ENCODE data around the gene SORCS1.

DNA sequence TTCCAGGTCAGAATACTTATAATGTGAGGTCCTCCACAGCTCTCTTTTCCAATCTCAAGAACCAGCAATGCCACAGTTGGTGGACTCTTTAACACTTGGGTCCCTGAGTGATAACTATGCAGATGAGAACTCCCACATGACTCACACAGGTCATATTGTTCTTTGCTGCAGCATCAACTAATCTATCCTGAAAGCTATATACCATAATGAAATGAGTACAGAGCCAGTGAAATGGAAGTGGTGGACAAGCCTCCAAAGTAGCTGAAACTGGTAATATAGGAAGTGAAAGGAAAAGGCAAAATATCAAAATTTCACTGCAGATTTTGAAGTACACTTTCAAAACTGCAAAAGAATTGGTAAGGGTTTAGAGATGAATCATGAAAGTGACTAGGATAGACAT, 45.6 kb downstream of the SORCS1 start:
- TF ChIP-seq, protein P1, sequence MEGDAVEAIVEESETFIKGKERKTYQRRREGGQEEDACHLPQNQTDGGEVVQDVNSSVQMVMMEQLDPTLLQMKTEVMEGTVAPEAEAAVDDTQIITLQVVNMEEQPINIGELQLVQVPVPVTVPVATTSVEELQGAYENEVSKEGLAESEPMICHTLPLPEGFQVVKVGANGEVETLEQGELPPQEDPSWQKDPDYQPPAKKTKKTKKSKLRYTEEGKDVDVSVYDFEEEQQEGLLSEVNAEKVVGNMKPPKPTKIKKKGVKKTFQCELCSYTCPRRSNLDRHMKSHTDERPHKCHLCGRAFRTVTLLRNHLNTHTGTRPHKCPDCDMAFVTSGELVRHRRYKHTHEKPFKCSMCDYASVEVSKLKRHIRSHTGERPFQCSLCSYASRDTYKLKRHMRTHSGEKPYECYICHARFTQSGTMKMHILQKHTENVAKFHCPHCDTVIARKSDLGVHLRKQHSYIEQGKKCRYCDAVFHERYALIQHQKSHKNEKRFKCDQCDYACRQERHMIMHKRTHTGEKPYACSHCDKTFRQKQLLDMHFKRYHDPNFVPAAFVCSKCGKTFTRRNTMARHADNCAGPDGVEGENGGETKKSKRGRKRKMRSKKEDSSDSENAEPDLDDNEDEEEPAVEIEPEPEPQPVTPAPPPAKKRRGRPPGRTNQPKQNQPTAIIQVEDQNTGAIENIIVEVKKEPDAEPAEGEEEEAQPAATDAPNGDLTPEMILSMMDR (IDR thresholded peaks at IDR 0.05) = no peak
- TF ChIP-seq POLR2A (IDR thresholded peaks at IDR 0.05) = no peak
